K562 (cell line): ENCODE measurements around the gene PDE4A. TPM values are rescaled to one million over a fixed set of nuclear protein-coding genes. Genes with fewer than 3 reads are reported as not detected.

Experiments used
- CXXC5 ChIP-seq: fragments of 250-450 bp; sonication (Bioruptor Pico); IDR thresholded peaks from 2 replicates; pipeline ENCODE4 v1.8.0; 2022; ENCODE audit warnings: inconsistent platforms, mild to moderate bottlenecking, moderate library complexity
- DPF2 ChIP-seq: fragments of 450-650 bp; IDR thresholded peaks from 2 replicates; pipeline ENCODE4 v1.6.1; 2016
- FOS ChIP-seq: IDR thresholded peaks from 3 replicates; pipeline ENCODE4 v1.6.1; 2011; ENCODE audit not compliant: insufficient read length; ENCODE audit errors: extremely low read depth
- KDM4B ChIP-seq, 2 experiments: fragments of 450-650 bp in 1 of 2; sonication (generic) in 1 of 2; IDR thresholded peaks; 2 replicates each; pipeline ENCODE4 v1.6.1; 2016 to 2017; ENCODE audit warnings: borderline replicate concordance in 2 of 2, antibody characterized with exemption in 1 of 2, low read depth in 1 of 2, mild to moderate bottlenecking in 1 of 2
- KHSRP ChIP-seq: fragments of 450-650 bp; IDR thresholded peaks from 2 replicates; pipeline ENCODE4 v1.6.1; 2017
- MYC ChIP-seq, 2 experiments: fragments of 250-450 bp in 1 of 2; sonication (Bioruptor Pico) in 1 of 2; IDR thresholded peaks; 2 replicates each; pipeline versions ENCODE4 v1.5.1 to v1.6.1; 2012 to 2021; ENCODE audit warnings: low read depth in 2 of 2, borderline replicate concordance in 1 of 2, improper control_type of control experiment in 1 of 2, low read length in 1 of 2, mild to moderate bottlenecking in 1 of 2, moderate library complexity in 1 of 2
- NRF1 ChIP-seq, 2 experiments: fragments of 450-650 bp; IDR thresholded peaks in 1 of 2; conservative IDR thresholded peaks in 1 of 2; 2 replicates each; pipeline ENCODE4 v1.6.1; 2014; ENCODE audit warnings: mild to moderate bottlenecking in 2 of 2
- RAD51 ChIP-seq: fragments of 450-650 bp; IDR thresholded peaks from 2 replicates; pipeline ENCODE4 v1.7.1; 2016; ENCODE audit warnings: low read depth, mild to moderate bottlenecking, borderline replicate concordance
- REST ChIP-seq, 2 experiments: fragments of 450-650 bp; formaldehyde crosslinking in 1 of 2; IDR thresholded peaks; 2 replicates each; pipeline versions ENCODE4 v1.4.0 to v1.6.1; 2014 to 2020; ENCODE audit warnings: mild to moderate bottlenecking in 2 of 2, borderline replicate concordance in 1 of 2, low read depth in 1 of 2
- SPI1 ChIP-seq: IDR thresholded peaks from 2 replicates; pipeline ENCODE4 v1.6.1; 2011; ENCODE audit warnings: low read depth, low read length, control low read depth, borderline replicate concordance
- ZNF311 ChIP-seq: fragments of 250-450 bp; sonication (Bioruptor Pico); IDR thresholded peaks from 2 replicates; pipeline ENCODE4 v1.4.0; 2020; ENCODE audit warnings: mild to moderate bottlenecking, moderate library complexity
- ZNF830 ChIP-seq: fragments of 250-450 bp; sonication (Bioruptor Pico); IDR thresholded peaks from 2 replicates; pipeline ENCODE4 v1.5.0; 2021; ENCODE audit warnings: mild to moderate bottlenecking
- polyA plus RNA-seq, 8 experiments: library from polyadenylated mRNA; depleted of rRNA in 4 of 8; stranded (reverse) in 5 of 8; unstranded in 3 of 8; fragments of >200 nt; fragmentation: Nextera tagmentation in 2 of 8; fragmentation: Illumina TruSeq in 1 of 8; extraction: Ambion mirVana in 2 of 8; extraction: Trizol in 1 of 8; gene quantifications; 2 replicates each; pipeline versions ENCODE4 v1.2.1 to v1.2.3, GENCODE V29; 2011 to 2014; ENCODE audit warnings: inconsistent platforms in 1 of 8, missing spikeins in 1 of 8
- total RNA-seq, 7 experiments: library from RNA; depleted of rRNA in 6 of 7; stranded (reverse); fragments of >200 nt in 6 of 7; fragmentation: Illumina TruSeq in 2 of 7; extraction: Trizol in 2 of 7; gene quantifications; 2 replicates each; pipeline versions ENCODE4 v1.2.1 to v1.2.3, GENCODE V29; 2011 to 2021; ENCODE audit warnings: low replicate concordance in 1 of 7
- TF ChIP-seq, protein P1 (sequence below): fragments of 250-450 bp; sonication (Bioruptor Pico); IDR thresholded peaks from 2 replicates; pipeline ENCODE4 v1.6.1; 2021; ENCODE audit warnings: mild to moderate bottlenecking
- TF ChIP-seq, protein P2 (sequence below): fragments of 250-450 bp; sonication (Bioruptor Pico); IDR thresholded peaks from 2 replicates; pipeline ENCODE4 v1.9.0; 2021; ENCODE audit warnings: mild to moderate bottlenecking, inconsistent platforms

Gene PDE4A
- total and polyA plus RNA-seq, 9 of the 15 experiments (the other 6 are each of a cell fraction or from before 2014, with no cell fraction given), result 0.66 to 26.9 (median 4.6) TPM

GRCh38 chr19:10403137-10404021 lies 17.0 kb upstream of the PDE4A start, which contains the start of gene CDC37 (continued):
- 0 out of 2 replicates have a peak, but pooled peaks have one; percentile 11 for TF ChIP-seq REST (IDR thresholded peaks at IDR 0.05; ENCODE audit: borderline replicate concordance)
- TF ChIP-seq REST (CRISPR knock-in tag; IDR thresholded peaks at IDR 0.05; ENCODE audit: low read depth), result no peak
- peak in 1 of 2 experiments; percentile 65; a peak in 1 of 4 replicates for TF ChIP-seq KDM4B (IDR thresholded peaks at IDR 0.05; ENCODE audit: borderline replicate concordance in 2 of 2, low read depth in 1 of 2)
- TF ChIP-seq, protein P1, sequence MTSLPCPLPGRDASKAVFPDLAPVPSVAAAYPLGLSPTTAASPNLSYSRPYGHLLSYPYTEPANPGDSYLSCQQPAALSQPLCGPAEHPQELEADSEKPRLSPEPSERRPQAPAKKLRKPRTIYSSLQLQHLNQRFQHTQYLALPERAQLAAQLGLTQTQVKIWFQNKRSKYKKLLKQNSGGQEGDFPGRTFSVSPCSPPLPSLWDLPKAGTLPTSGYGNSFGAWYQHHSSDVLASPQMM (CRISPR knock-in tag), result no peak
- TF ChIP-seq FOS, result no peak
- no peak for TF ChIP-seq RAD51
- TF ChIP-seq NRF1 (conservative IDR thresholded peaks at IDR 0.05 in 1 of 2, IDR thresholded peaks at IDR 0.05 in 1 of 2), result peak; percentile 61 to 70
- TF ChIP-seq MYC (IDR thresholded peaks at IDR 0.05; ENCODE audit: low read depth, low read length), result peak; percentile 54
- 0 out of 2 replicates have a peak, but pooled peaks have one; percentile 36 for TF ChIP-seq MYC (CRISPR knock-in tag; IDR thresholded peaks at IDR 0.05; ENCODE audit: borderline replicate concordance, low read depth)
- TF ChIP-seq ZNF830 (CRISPR knock-in tag), result no peak
- no peak for TF ChIP-seq ZNF311
- TF ChIP-seq, protein P2, sequence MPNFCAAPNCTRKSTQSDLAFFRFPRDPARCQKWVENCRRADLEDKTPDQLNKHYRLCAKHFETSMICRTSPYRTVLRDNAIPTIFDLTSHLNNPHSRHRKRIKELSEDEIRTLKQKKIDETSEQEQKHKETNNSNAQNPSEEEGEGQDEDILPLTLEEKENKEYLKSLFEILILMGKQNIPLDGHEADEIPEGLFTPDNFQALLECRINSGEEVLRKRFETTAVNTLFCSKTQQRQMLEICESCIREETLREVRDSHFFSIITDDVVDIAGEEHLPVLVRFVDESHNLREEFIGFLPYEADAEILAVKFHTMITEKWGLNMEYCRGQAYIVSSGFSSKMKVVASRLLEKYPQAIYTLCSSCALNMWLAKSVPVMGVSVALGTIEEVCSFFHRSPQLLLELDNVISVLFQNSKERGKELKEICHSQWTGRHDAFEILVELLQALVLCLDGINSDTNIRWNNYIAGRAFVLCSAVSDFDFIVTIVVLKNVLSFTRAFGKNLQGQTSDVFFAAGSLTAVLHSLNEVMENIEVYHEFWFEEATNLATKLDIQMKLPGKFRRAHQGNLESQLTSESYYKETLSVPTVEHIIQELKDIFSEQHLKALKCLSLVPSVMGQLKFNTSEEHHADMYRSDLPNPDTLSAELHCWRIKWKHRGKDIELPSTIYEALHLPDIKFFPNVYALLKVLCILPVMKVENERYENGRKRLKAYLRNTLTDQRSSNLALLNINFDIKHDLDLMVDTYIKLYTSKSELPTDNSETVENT, result peak; percentile 32; the same call in 1 of the 2 replicates
- TF ChIP-seq SPI1, result peak; percentile 31; the same call in 1 of the 2 replicates
- TF ChIP-seq DPF2, result 0 out of 2 replicates have a peak, but pooled peaks have one; percentile 4
- peak; percentile 75 for TF ChIP-seq KHSRP
- TF ChIP-seq CXXC5 (CRISPR knock-in tag), result peak; percentile 66
